Measurements from ENCODE around the gene ATP5PD.

DNA sequence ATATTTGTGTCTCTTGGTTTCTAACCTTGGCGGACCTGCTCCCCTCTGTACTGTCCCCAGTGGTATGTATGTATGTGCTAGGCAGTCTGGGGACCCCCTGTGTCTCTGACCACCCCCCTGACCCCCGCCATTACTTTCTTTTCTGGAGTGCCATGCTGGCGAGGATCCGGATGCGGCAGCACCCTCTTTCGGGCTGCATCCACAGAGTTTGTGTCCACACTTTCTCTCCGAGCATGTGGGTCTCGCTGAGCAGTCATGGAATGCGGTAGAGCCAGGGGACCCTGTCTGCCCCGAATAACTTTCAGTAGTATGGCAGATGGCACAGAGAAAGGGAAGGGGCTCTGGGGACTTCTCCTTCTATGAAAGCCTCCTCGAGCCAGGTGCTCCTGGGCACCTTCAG, 17.3 kb upstream of the ATP5PD start:
- TF ChIP-seq EP300 (IDR thresholded peaks at IDR 0.05): no peak
- TF ChIP-seq, protein P1, sequence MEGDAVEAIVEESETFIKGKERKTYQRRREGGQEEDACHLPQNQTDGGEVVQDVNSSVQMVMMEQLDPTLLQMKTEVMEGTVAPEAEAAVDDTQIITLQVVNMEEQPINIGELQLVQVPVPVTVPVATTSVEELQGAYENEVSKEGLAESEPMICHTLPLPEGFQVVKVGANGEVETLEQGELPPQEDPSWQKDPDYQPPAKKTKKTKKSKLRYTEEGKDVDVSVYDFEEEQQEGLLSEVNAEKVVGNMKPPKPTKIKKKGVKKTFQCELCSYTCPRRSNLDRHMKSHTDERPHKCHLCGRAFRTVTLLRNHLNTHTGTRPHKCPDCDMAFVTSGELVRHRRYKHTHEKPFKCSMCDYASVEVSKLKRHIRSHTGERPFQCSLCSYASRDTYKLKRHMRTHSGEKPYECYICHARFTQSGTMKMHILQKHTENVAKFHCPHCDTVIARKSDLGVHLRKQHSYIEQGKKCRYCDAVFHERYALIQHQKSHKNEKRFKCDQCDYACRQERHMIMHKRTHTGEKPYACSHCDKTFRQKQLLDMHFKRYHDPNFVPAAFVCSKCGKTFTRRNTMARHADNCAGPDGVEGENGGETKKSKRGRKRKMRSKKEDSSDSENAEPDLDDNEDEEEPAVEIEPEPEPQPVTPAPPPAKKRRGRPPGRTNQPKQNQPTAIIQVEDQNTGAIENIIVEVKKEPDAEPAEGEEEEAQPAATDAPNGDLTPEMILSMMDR (IDR thresholded peaks at IDR 0.05): no peak

Data from ovary (tissue), 3 donors.